Activated CD4-positive, alpha-beta T cell treated with anti-CD3 and anti-CD28 coated beads, Interleukin-2, Interleukin-6, amounts not matched to agents 100 ng/mL and 50 ng/mL, durations not matched to agents 16 hours and 8 hours (primary cell): ENCODE results near the gene WWC1.

ENCODE experiments used
- DNase-seq: peaks from one replicate; pipeline ENCODE4 v3.0.0-alpha.2; 2020

WWC1 gene

GRCh38 chr5:168291342-168291963, at the start of gene WWC1:
TSS of gene WWC1 (plus strand) at chr5:168291645. CDS start at chr5:168292153, 508 bp downstream.
- peak; percentile 38 for DNase-seq

GRCh38 chr5:168244838-168245559, 46.4 kb upstream of the WWC1 start:
- DNase-seq: no peak

- DNase-seq: no peak
Observed at GRCh38 chr5:168249923-168250322, 41.5 kb upstream of the WWC1 start.

GRCh38 chr5:168251259-168251658, 40.2 kb upstream of the WWC1 start:
- no peak for DNase-seq

- DNase-seq: no peak
Observed at GRCh38 chr5:168254013-168254693, 37.3 kb upstream of the WWC1 start.

- no peak for DNase-seq
Observed at GRCh38 chr5:168260353-168261226, 30.9 kb upstream of the WWC1 start.

GRCh38 chr5:168261227-168261571, 30.2 kb upstream of the WWC1 start:
- DNase-seq: no peak

GRCh38 chr5:168262042-168262743, 29.3 kb upstream of the WWC1 start:
- no peak for DNase-seq

GRCh38 chr5:168263121-168263520, 28.3 kb upstream of the WWC1 start:
- no peak for DNase-seq

GRCh38 chr5:168266016-168266415, 25.4 kb upstream of the WWC1 start:
- DNase-seq: no peak

GRCh38 chr5:168268949-168269936, 22.2 kb upstream of the WWC1 start:
- peak; percentile 81 for DNase-seq

GRCh38 chr5:168269937-168270330, 21.5 kb upstream of the WWC1 start:
- DNase-seq: no peak

- no peak for DNase-seq
Observed at GRCh38 chr5:168270476-168270875, 21.0 kb upstream of the WWC1 start.

- DNase-seq: no peak
Observed at GRCh38 chr5:168273056-168273980, 18.1 kb upstream of the WWC1 start.

- DNase-seq: no peak
Observed at GRCh38 chr5:168274406-168274805, 17.0 kb upstream of the WWC1 start.

GRCh38 chr5:168275940-168276339, 15.5 kb upstream of the WWC1 start:
- no peak for DNase-seq

GRCh38 chr5:168282120-168282519, 9.3 kb upstream of the WWC1 start:
- no peak for DNase-seq

GRCh38 chr5:168284809-168285208, 6.6 kb upstream of the WWC1 start:
- DNase-seq: no peak

GRCh38 chr5:168285696-168286095, 5.7 kb upstream of the WWC1 start:
- no peak for DNase-seq

- no peak for DNase-seq
Observed at GRCh38 chr5:168286386-168286785, 5.1 kb upstream of the WWC1 start.
